Measurements from ENCODE around the gene TMC3. TPM values are rescaled to one million over a fixed set of nuclear protein-coding genes. Genes with fewer than 3 reads are reported as not detected.

The TMC3 gene
- total RNA-seq, 2 experiments from 2014 or later, result not detected

- Histone ChIP-seq H3K4me1 (ENCODE audit: insufficient read depth, low read length, poor library complexity, severe bottlenecking) (no peaks in the 10 kb centered on the region), H3K4me3 (ENCODE audit: low read depth, low read length, poor library complexity, severe bottlenecking) (no peak overlapping the region), H2AFZ (ENCODE audit: low read length) (no peak overlapping the region), H3K9me2 (ENCODE audit: insufficient read depth, low read length) (no peaks in the 10 kb centered on the region), H4K20me1 (ENCODE audit: insufficient read depth, low read length) (no peaks in the 10 kb centered on the region), H3K79me2 (ENCODE audit: insufficient read depth, low read depth, low read length) (no peaks in the 10 kb centered on the region), H3K4me2 (ENCODE audit: low read length) (no peak overlapping the region), H3K27ac (ENCODE audit: low read depth, low read length, poor library complexity, severe bottlenecking) (no peak overlapping the region), H3K9me3 (ENCODE audit: low read length) (no peaks in the 10 kb centered on the region), H3K36me3 (ENCODE audit: insufficient read depth, low read length) (no peaks in the 10 kb centered on the region)
- POLR2A ChIA-PET, result no interaction called here
- DNase-seq (ENCODE audit: low spot score), result no peak
- no TSS peak for BruUV-seq (replicated peaks)
- CTCF ChIA-PET (ENCODE audit: unreplicated experiment), result no interaction called here
- intact Hi-C loops (cut with micrococcal nuclease; ENCODE audit: unreplicated experiment), result no loop called here
- TF ChIP-seq CTCF (conservative IDR thresholded peaks at IDR 0.05; ENCODE audit: low read length), result no peak
- TF ChIP-seq EZH2phosphoT487 (IDR thresholded peaks at IDR 0.05; ENCODE audit: borderline replicate concordance, low read depth, low read length), result no peak
These were observed 27.4 kb downstream of the TMC3 start for GRCh38 chr15:81346611-81347010.

DNA sequence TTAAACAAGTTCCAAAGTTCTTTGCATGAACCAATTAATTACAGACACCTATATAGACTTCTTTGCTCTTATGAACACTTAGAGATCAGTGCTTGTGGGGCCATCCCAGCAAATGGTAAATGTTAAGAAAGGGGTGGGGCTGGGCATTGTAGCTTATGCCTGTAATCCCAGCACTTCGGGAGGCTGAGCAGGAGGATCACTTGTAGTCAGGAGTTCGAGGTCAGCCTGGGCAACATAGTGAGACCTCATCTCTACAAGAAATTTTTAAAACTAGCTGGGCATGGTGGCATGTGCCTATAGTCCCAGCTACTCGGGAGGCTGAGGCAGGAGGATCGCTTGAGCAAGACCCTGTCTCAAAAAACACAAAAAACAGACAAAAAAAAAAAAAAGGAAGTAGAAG lies 30.6 kb downstream of the TMC3 start:
- POLR2A ChIA-PET, result no interaction called here
- CTCF ChIA-PET (ENCODE audit: unreplicated experiment), result no interaction called here

GRCh38 chr15:81341351-81341750 lies 32.7 kb downstream of the TMC3 start:
- no peak overlapping the region for H2AFZ ChIP-seq (ENCODE audit: low read length)
- POLR2A ChIA-PET, result interaction anchor here (1.4 kb wide), 2 partner anchors 15 to 61 kb away, joined by 4 read pairs; no protein-coding TSS in a partner anchor

More for the DNA sequence above, 30.6 kb downstream of the TMC3 start:
- Histone ChIP-seq H3K4me1 (ENCODE audit: insufficient read depth, low read length, poor library complexity, severe bottlenecking) (no peaks in the 10 kb centered on the region), H3K9me2 (ENCODE audit: insufficient read depth, low read length) (no peaks in the 10 kb centered on the region), H3K4me2 (ENCODE audit: low read length) (no peak overlapping the region), H3K79me2 (ENCODE audit: insufficient read depth, low read depth, low read length) (no peaks in the 10 kb centered on the region), H3K4me3 (ENCODE audit: low read depth, low read length, poor library complexity, severe bottlenecking) (no peak overlapping the region), H4K20me1 (ENCODE audit: insufficient read depth, low read length) (no peaks in the 10 kb centered on the region), H3K27ac (ENCODE audit: low read depth, low read length, poor library complexity, severe bottlenecking) (no peak overlapping the region), H2AFZ (ENCODE audit: low read length) (no peak overlapping the region), H3K36me3 (ENCODE audit: insufficient read depth, low read length) (no peaks in the 10 kb centered on the region), H3K9me3 (ENCODE audit: low read length) (no peaks in the 10 kb centered on the region)
- no peak for TF ChIP-seq CTCF (conservative IDR thresholded peaks at IDR 0.05; ENCODE audit: low read length)
- no peak for TF ChIP-seq EZH2phosphoT487 (IDR thresholded peaks at IDR 0.05; ENCODE audit: borderline replicate concordance, low read depth, low read length)
- intact Hi-C loops (cut with micrococcal nuclease; ENCODE audit: unreplicated experiment), result no loop called here
- DNase-seq (ENCODE audit: low spot score), result no peak
- BruUV-seq (replicated peaks), result no TSS peak

More at GRCh38 chr15:81341351-81341750, 32.7 kb downstream of the TMC3 start:
- no TSS peak for BruUV-seq (replicated peaks)
- no peak overlapping the region for H3K4me2 ChIP-seq (ENCODE audit: low read length)
- no peaks in the 10 kb centered on the region for H4K20me1 ChIP-seq (ENCODE audit: insufficient read depth, low read length)
- no peaks in the 10 kb centered on the region for H3K9me2 ChIP-seq (ENCODE audit: insufficient read depth, low read length)
- H3K9me3 ChIP-seq (ENCODE audit: low read length), result no peaks in the 10 kb centered on the region
- no peak overlapping the region for H3K27ac ChIP-seq (ENCODE audit: low read depth, low read length, poor library complexity, severe bottlenecking)
- no peaks in the 10 kb centered on the region for H3K79me2 ChIP-seq (ENCODE audit: insufficient read depth, low read depth, low read length)
- no peaks in the 10 kb centered on the region for H3K36me3 ChIP-seq (ENCODE audit: insufficient read depth, low read length)
- intact Hi-C loops (cut with micrococcal nuclease; ENCODE audit: unreplicated experiment), result no loop called here
- no peak for DNase-seq (ENCODE audit: low spot score)
- CTCF ChIA-PET (ENCODE audit: unreplicated experiment), result no interaction called here
- H3K4me1 ChIP-seq (ENCODE audit: insufficient read depth, low read length, poor library complexity, severe bottlenecking), result peaks cover 6% of the 10 kb centered on the region
- H3K4me3 ChIP-seq (ENCODE audit: low read depth, low read length, poor library complexity, severe bottlenecking), result no peak overlapping the region
- TF ChIP-seq EZH2phosphoT487 (IDR thresholded peaks at IDR 0.05; ENCODE audit: borderline replicate concordance, low read depth, low read length) (no peak), CTCF (conservative IDR thresholded peaks at IDR 0.05; ENCODE audit: low read length) (no peak)
